NCI-H1417 treated with DMSO at 0.1 percent for 48 hours (cell line): ENCODE results near the gene LHX3.
"Not testable (repeated sequence)": the region's sequence is repeated elsewhere in the genome, so short reads cannot be mapped to it uniquely, and the experiment has no call there.

ENCODE experiments used
- DNase-seq: peaks from one replicate; lab custom pipeline; 2025; lab: John Stamatoyannopoulos, UW

LHX3 gene

GRCh38 chr9:136241542-136241941 lies 36.6 kb upstream of the LHX3 start:
- DNase-seq: no peak

GRCh38 chr9:136240941-136241340 lies 36.0 kb upstream of the LHX3 start:
- DNase-seq: no peak

GRCh38 chr9:136239983-136240330 lies 35.0 kb upstream of the LHX3 start:
- no peak for DNase-seq

GRCh38 chr9:136239135-136239982 lies 34.4 kb upstream of the LHX3 start:
- peak; percentile 20 for DNase-seq

- no peak for DNase-seq
These were observed 33.4 kb upstream of the LHX3 start for GRCh38 chr9:136238342-136238732.

- DNase-seq: no peak
These were observed 32.8 kb upstream of the LHX3 start for GRCh38 chr9:136237486-136238341.

- not testable (repeated sequence) for DNase-seq
These were observed 31.8 kb upstream of the LHX3 start for GRCh38 chr9:136236471-136237410.

GRCh38 chr9:136235709-136236455 lies 31.0 kb upstream of the LHX3 start:
- no peak for DNase-seq

- no peak for DNase-seq
These were observed 30.2 kb upstream of the LHX3 start for GRCh38 chr9:136235171-136235570.

GRCh38 chr9:136234597-136234996 lies 29.7 kb upstream of the LHX3 start:
- no peak for DNase-seq

- DNase-seq: no peak
These were observed 28.9 kb upstream of the LHX3 start for GRCh38 chr9:136233868-136234267.

- no peak for DNase-seq
These were observed 28.5 kb upstream of the LHX3 start for GRCh38 chr9:136233411-136233810.

GRCh38 chr9:136232969-136233368 lies 28.0 kb upstream of the LHX3 start:
- no peak for DNase-seq

- no peak for DNase-seq
These were observed 26.8 kb upstream of the LHX3 start for GRCh38 chr9:136231478-136232297.

- DNase-seq: no peak
These were observed 25.8 kb upstream of the LHX3 start for GRCh38 chr9:136230773-136231172.

- DNase-seq: no peak
These were observed 25.4 kb upstream of the LHX3 start for GRCh38 chr9:136230365-136230764.

GRCh38 chr9:136229096-136230065 lies 24.5 kb upstream of the LHX3 start:
- DNase-seq: no peak

GRCh38 chr9:136228107-136228875 lies 23.4 kb upstream of the LHX3 start:
- no peak for DNase-seq
